Fibroblast of skin of abdomen (primary cell): ENCODE results near the gene ANP32B.
A peak's percentile ranks its signal among the peaks of the same experiment; 100 is the strongest.
"Not testable (repeated sequence)": the region's sequence is repeated elsewhere in the genome, so short reads cannot be mapped to it uniquely, and the experiment has no call there.

Experiments
- DNase-seq: peaks from one replicate; pipeline ENCODE4 v3.0.0-alpha.2; 2013

ANP32B gene

GRCh38 chr9:97963232-97963631 is 19.9 kb upstream of the ANP32B start:
- no peak for DNase-seq

DNA sequence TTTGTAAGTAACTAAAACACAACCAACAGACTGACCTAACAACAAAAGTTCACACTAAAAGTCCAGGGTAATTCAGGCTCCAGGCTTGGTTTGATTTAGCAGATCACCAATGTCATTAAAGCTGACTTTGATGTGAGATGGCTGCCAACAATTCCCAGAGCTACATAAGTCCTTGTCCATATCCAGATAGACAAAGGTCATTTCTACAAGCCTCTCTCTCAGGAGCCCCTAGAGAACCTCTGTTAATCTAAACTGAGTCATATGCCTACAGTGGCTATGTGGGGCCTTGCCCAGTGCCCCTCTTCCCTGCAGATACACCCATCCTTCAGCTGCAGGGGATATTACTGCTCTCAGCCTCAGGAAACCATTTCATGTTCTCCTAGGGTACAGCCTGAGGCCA is 18.2 kb upstream of the ANP32B start:
- no peak for DNase-seq

DNA sequence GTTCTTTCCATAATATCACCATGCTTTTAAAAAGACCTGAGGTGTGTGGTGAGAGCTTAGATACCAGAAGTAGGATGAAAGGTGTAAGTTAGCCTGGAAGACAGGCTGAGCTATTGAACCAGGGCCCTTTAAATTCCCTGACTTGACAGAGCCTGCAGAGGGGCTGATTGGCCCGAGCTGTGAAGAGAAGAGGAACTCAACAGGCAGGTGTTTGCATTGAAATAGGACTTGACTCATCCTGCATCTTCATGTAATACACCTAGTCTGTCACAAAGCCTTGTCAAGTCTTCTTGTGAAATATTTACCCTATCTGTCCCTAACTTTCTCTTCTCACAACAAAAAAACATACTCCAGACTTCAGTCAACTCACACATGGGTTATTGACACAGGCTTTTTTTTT is 16.6 kb upstream of the ANP32B start:
- DNase-seq: no peak

DNA sequence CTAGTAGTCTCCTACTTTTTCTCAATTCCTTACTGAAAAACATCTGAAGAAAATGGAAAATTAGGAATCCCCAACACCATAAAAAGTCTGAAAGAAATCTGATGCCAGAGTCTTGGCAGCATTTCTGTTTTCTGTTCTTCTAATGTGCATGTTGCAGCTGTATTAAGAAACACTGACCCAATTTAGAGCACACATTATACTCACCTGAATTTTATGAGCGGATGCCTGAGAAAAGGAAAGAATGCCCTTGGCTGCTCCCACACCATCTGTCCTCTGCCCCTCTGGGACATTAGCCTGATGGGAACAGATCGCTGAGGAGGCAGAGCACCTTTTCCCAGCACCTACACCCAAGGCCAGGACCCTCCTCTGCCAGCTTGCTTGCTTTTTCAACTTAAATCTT is 14.1 kb upstream of the ANP32B start:
- no peak for DNase-seq

DNA sequence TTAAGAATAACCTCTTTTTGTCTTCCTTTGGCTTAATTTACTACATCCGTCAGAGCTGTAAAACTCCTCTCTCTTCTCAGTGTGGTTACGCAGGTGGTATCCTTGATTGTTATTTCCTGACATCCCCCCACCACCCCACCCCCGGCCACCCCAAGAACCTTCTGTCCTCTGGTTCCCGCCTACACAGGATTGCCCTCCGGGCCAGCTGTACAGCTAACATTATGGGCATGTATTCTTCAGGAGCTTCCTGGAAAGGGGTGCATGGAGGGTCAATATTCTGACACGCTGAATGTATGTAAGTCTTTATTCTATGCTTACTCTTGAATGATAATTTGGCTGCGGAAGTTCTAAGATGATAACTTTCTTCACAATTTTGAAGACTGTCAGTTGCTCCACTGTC is 13.0 kb upstream of the ANP32B start:
- DNase-seq: no peak

GRCh38 chr9:97972753-97973152 is 10.4 kb upstream of the ANP32B start:
- no peak for DNase-seq

- peak; percentile 76 for DNase-seq
These were observed 7.8 kb upstream of the ANP32B start for GRCh38 chr9:97975376-97975775.

DNA sequence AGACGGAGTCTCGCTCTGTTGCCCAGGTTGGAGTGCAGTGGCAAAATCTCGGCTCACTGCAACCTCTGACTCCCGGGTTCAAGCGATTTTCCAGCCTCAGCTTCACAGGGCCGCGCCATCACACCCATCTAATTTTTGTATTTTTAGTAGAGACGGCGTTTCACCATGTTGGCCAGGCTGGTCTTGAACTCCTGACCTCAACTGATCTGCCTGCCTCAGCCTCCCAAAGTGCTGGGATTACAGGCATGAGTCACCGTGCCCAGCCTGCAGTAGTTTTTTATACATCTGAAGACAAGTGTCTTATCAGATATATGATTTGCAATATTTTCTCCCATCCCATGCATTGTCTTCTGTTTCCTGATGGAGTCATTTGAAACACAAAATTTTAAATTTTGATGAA is 6.5 kb upstream of the ANP32B start:
- DNase-seq: not testable (repeated sequence)

DNA sequence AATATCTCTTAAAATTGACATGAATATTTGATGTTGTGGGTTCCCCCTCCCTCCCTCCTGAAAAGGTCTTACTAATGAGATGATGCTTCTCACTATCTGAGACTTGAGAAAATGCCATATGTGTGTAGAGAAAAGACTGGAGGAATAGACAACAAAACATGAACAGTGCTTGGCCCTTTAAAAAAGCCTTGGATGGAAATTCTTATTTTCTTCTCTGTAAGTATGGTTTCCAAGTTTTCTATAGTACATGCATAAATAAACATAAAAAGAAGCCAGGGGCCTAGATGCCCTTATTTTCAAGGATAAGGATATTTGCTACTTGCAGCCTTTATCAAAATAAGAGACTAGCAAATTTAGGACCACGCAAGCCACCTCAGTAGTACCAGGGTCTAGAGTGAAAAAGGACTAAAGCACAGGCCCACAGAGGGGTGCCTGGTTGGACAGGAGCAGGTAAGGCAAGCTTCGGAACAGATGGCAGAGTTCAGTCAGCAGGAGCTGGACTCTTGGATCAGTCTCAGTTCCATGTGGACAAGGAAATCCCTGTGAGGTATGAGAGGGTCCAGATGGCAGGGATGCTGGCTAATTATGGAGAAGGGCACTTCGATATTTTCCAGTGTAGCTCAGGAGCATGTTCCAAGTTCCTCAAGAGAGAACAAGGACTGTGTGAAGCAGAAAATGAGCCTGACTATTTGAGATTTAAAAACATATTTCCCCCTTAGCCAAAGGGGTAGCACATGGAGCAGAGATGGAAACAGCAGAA is 4.6 kb upstream of the ANP32B start:
- DNase-seq: no peak

GRCh38 chr9:97979788-97980478 is 3.2 kb upstream of the ANP32B start:
- no peak for DNase-seq

DNA sequence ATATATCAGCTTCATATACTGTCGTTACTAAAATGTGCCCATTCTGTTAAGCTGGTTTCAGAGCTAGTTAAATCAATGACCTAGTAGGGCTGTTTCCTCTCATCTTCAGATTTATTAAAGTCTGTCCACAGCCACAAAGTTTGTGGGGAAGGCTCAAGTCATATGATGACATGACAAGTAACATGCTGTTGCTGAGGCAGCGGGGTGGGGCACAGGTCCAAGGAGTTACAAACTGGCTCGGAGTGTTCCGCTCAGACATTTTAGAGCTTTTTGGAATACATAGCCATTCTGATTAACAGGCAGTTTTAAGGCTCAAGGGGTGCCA is 2.7 kb upstream of the ANP32B start:
- DNase-seq: peak; percentile 47

GRCh38 chr9:97980918-97981845 is 2.0 kb upstream of the ANP32B start:
- no peak for DNase-seq

- no peak for DNase-seq
These were observed 1.1 kb upstream of the ANP32B start for GRCh38 chr9:97981846-97982682.

GRCh38 chr9:97983589-97984187 is 547 bp downstream of the ANP32B start:
- DNase-seq: peak; percentile 35

GRCh38 chr9:97984188-97985057 is 1.3 kb downstream of the ANP32B start:
- peak; percentile 85 for DNase-seq

- peak; percentile 31 for DNase-seq
These were observed 2.1 kb downstream of the ANP32B start for GRCh38 chr9:97985058-97985861.

GRCh38 chr9:97987487-97987886 is 4.3 kb downstream of the ANP32B start:
- no peak for DNase-seq

DNA sequence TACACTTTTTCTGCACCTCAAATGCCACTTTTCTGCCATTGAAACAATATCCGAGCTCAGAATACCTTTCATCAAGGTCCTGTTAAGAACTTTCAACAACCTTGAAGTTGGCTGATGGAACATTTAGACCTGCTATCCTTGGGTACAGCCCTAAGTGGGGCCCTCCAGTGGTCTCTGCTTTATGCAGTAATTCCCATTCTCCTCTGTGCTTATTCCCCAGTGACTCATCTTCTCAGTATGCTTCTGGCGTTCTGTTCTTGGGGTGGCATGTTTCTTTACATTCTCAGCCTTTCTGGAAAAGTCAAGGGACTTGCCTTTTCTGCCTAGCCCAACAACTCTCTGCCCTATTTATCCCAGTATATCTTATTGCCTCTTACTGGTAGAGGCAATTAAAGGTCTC is 7.1 kb downstream of the ANP32B start:
- DNase-seq: peak; percentile 80

DNA sequence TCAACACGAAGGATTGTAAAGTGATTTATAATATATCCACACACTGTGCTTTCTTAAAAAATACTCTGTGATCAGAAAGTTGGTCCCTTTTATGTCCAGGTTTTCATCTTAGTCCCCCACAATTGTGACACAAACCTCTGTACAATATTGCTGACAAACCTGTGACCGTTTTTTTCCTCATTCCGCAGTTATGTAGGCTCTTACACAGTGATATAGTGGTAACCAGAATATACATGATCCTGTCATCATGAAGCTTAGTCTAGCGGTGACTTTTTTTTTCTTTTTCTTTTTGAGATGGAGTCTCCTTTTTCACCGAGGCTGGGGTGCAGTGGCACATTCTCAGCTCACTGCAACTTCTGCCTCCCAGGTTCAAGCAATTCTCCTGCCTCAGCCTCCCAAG is 8.7 kb downstream of the ANP32B start:
- DNase-seq: no peak

DNA sequence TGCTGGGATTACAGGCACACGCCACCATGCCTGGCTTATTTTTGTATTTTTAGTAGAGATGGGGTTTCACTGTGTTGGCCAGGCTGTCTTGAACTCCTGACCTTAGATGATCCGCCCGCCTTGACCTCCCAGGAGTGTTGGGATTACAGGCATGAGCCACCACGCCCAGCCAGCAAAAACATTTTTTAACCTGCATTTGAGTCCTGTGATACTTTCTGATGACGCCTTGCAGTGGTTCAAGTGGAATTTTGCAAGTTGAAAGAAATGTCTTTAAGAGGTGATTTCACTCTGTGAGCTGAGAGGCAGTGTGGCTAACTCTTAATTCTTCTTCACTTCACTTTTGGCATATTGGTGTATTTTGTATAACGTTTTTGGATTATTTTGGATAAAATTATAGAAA is 9.1 kb downstream of the ANP32B start:
- DNase-seq: no peak
